ENCODE results near the gene BACE2.
"Not testable (repeated sequence)": the region's sequence is repeated elsewhere in the genome, so short reads cannot be mapped to it uniquely, and the experiment has no call there.

Gene BACE2

DNA sequence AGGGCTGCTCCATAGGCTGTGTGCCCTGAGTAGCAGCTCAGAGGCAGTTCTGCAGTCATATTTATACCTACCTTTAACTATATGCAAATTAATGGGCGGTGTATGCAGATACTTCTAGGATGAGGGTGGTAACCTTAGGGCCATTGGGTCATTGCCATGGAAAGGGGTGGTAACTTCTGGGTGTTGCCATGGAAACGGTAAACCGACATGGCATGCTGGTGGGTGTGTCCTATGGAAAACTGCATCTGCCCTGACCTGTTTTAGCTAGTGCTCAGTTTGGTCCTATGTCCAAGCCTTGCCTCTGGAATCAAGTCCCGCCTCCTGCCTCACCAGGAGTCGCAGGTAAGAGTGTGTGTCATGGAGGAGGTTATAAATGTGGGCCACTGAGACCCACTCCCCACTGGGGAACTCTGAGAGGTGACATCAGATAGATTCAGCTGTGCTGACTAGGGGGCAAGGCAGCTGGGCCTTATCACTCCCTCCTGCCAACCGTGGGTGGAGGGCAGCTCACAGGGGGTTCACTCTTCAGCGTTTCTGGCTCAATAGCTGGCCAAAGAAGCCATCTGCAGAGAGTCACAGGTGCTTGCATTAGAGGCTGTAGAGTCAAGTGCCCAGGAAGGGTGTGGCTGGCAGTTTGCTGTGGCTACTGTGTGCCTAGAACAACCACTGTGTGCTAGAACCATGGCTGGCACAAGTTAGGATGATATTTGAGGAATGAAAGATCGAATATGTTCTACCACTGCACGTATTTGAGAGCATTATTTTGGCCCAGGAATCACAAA lies 19.0 kb downstream of the BACE2 start:
- DNase-seq = no peak

DNA sequence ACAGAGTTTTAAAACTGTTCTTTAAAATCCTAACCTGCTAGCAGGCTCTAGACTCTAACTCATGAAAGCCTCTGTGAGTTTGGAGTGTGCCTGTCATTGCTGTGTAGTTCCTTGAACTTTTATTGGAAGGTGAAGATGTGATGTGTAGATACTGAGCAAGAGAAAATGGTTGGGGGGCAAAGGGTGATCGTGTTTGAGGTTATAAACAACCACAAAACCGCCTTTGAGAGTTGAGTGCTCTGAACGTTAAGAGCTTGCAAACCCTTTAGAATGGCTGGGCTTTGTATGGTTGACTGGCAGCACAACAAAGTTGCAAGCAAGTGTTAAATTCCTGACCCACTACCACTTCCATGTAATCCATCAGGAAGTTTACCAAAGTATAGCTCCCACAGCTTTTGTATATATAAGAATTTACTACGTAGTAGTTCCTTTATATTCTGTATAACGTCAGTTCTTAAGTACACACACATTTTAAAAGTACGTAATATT lies 19.6 kb downstream of the BACE2 start:
- DNase-seq = no peak

DNA sequence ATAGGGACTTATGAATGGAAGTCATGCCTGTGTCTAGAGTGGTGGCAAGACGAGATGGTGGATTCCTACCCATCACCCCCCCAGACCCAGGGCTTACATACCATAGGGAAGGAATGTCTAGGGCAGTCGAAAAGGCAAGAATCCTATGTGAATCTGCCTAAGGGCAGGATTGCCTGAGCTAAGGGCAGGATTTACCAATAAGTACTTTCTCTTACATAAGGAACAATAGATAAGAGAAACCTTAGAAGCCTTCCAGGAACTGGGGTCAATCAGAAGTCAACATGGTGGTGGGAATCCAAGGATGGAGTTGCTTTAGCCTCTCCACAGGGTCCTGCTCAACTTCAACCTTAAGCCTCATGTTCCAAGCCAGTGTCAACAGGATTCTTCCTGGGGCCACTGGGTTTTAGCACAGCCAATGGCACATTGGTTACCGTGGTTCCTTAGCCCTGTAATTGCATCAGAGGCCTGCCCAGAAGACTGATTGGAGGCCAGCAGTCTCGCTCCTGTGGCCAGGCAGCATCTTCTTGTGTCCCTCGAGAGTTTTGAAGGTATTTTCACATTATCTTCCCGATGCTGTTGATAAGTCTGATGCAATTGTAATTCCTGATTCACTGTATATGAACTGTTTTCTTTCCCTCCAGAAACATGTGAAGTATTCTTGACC lies 20.7 kb downstream of the BACE2 start:
- DNase-seq = no peak

DNA sequence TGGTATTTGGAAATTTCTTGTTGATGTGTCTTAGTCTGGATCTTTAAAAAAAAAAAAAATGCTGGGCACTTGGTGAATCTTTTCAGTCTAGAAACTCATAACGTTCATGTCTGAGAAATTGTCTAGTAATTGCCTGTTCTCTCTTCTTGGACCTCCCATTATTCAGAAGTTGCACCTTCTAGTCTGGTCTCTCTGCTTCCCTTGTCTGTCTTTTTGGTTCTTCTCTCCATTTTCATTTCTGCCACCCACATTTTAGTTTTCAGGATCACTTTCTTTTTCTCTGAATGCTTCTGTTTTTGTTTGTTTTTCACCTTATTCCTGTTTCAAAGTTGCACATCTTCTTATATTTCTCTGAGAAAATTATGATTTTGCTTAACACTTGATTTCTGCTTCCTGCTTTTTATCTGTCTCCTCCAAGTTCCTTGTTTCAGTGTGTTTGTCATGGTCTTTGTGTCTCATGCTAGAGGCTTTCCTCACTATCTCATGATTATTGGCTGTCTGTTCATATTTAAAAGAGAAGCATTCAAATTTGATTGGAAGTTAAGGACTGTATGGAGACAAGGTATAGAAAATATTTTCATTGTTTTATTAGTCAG lies 21.3 kb downstream of the BACE2 start:
- DNase-seq = no peak

DNA sequence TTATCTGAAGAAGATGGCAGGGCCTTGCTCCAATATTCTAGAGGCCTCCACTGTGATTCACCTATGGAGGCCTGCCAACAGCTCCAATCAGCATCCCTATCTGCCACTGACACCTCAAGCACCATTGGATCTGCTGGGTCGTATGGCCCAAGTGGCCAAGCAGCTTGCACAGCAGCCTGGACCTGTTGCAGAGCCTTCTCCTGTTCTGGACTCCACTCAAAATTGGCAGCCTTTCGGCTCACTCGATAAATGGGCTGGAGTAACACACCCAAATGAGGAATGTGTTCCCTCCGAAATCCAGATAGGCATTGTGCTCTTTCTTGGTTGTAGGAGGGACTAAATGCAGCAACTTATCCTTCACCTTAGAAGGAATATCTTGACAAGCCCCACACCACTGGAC lies 24.6 kb downstream of the BACE2 start:
- not testable (repeated sequence) for DNase-seq

DNA sequence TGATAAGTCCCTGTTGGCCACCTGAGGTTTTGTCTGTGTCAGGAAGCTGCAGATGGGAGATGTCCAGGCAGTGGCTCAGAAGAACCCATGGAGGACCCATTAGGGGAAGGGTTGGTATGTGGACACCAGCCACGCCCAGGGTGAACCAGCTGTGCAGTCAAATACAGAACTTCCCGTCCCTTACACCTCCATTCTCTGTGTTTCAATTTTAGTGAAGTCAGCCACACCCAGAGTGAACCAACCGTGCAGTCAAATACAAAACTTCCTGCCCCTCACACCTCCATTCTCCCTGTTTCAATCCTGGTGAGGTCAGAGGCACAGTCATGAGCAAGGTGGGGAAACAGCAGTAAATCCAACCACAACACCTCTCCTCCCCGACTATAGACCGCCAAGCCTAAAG lies 27.4 kb downstream of the BACE2 start:
- DNase-seq = no peak

GRCh38 chr21:41196993-41197392 lies 29.0 kb downstream of the BACE2 start:
- no peak for DNase-seq

- no peak for DNase-seq
Measured at GRCh38 chr21:41197582-41197981, 29.6 kb downstream of the BACE2 start.

DNA sequence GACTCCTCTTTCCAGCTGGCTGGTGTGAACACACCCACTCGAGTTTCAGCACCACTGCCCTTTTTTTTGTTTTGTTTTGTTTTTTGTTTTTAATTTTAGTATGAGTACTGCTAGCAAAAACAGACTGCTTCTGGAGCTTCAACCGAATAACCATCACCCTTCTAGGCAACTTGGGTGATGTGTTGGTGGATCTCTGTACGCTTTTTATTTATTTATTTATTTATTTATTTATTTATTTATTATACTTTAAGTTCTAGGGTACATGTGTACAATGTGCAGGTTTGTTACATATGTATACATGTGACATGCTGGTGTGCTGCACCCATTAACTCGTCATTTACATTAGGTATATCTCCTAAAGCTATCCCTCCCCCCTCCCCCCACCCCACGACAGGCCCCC lies 30.7 kb downstream of the BACE2 start:
- DNase-seq = not testable (repeated sequence)

- no peak for DNase-seq
Measured at GRCh38 chr21:41199123-41199522, 31.2 kb downstream of the BACE2 start.

- DNase-seq = no peak
Measured at GRCh38 chr21:41199588-41199987, 31.6 kb downstream of the BACE2 start.

DNA sequence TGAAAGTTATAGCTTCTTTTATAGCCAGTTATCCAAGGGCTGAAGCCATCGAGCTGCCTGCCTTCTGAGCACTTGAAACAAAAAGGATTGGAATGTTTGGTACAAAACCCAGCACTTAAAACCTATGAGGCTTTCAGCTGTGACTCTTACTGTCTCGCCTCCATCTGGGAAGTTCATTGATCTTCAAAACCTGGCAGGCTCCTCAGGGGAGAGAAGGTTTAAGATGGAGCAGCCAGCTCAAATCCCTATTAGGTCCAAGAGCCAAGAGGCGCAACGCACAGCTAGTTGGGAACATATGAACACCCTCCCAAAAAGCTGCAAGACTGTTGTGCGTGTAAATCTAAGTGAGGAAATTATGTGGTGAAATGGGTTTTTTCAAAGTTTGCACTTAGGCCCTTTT lies 33.4 kb downstream of the BACE2 start:
- no peak for DNase-seq

DNA sequence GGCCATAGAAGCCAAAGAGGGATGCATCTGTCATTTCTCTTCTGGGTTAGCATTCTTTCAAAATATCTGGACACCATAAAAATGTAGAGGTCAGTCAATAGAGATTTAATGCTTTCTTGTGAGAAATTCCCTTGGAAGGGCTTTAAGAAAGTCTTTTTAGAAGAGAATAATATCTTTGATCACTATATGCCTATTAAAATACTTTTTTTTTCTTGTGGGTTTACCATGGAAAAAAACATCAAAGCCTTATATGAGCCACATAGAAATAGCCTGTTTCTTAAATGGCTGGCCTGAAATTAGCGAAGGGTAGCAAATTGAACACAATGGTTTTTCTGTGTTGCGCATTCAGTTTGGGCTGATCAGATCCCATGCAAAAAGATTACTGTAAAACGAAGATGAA lies 36.8 kb downstream of the BACE2 start:
- DNase-seq = no peak

- DNase-seq = no peak
Measured at GRCh38 chr21:41207401-41208375, 39.7 kb downstream of the BACE2 start.

DNA sequence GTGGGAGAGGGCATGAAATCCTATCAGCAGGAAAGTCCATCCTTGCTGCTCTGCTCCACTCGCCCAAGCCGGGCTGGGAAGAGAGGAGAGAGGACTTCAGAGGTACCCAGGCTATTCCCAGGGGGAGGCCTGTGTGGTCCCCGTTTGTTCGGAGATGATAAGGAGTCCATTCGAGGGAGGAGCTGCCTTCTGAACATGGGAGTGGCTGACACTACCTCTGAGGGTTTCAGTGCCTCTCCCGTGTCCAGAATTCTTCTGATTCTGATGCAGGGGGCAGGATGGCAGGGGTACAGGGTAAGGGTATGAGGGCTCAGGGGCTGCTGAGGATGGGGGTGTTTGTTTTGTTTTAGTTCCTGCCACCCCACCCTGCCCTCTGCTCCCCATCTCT lies 40.4 kb downstream of the BACE2 start:
- no peak for DNase-seq

- no peak for DNase-seq
Measured at GRCh38 chr21:41209016-41209619, 41.2 kb downstream of the BACE2 start.

- DNase-seq = no peak
Measured at GRCh38 chr21:41210426-41211059, 42.6 kb downstream of the BACE2 start.

DNA sequence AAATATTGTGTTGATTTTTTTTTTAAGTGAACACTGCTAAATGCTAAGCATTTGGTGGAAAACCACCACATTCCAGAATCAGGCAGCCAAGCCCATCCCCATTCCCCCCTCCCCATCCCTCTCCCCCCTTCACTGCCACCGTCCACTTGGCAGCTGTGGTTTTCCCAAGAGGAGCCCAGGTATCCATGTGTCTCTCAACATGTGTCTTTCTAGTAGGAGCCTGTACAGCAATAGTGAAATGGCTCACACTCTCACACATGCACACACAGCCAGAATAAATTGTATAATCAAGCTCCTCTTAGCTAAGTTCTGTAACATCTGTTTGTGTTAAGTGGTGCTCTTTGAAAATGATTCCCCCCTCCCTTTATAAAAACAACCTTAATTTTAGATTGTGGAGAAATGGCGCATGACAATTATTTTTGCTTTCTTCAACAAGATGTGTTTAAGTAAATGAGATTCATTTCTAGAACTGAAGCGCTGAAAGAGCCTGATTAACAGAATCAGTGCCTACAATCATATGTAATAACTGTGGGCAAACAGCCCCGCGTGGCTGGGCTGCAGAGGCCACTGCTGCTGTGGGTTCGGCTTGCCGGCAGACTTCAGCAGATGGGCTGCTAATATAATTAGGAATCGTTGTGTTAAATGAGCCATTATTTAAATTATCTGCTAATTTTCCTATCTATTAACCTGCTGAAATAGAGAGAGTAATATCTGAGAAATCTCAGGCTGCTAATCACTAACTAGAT lies 43.3 kb downstream of the BACE2 start:
- no peak for DNase-seq

DNA sequence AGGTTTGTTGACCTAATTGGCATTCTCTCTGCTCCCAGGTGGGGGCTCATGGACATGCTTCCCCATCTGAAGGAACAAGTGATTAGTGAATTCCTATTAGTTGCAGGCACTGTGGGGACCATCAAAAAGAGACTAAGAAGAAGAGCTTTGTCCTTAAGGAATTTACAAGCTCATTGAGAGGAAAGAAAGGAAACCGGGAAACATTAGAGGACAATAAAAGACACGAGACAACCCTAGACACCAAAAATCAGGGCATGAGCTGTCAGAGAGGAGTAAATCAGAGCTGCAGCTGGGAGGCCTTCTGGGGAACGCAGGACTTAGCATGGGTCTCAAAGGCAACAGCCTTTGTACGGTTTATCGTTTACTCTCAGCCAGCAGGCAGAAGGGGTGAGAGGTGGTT lies 45.1 kb downstream of the BACE2 start:
- no peak for DNase-seq

GRCh38 chr21:41215856-41216408 lies 48.0 kb downstream of the BACE2 start:
- no peak for DNase-seq

DNA sequence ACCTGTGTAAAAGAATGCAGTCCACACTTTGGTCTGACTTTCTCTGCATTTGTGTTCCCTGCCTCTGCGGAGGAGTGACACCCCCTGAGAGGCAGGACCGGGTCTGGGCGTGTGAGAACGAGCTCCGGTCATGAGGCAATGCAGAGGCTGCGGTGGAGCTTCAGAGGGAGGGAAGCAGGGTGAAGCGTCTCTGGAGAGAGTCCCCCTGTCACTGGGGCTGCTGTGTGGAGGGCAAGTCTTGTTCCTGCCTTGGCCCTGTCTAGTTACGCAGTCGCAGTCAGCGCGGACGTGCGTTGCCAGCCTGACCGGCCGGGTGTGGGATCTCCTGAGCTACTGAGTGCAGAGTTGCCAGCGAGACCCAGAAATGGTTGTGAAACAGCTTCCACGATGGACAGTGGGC lies 48.5 kb downstream of the BACE2 start:
- no peak for DNase-seq
